Activated gamma-delta T cell treated with Interleukin-2 at 50 U/mL for 16 hours (primary cell): ENCODE results near the gene SPO11.
A peak's percentile ranks its signal among the peaks of the same experiment; 100 is the strongest.

ENCODE experiments used
- DNase-seq: peaks from one replicate; pipeline ENCODE4 v3.0.0-alpha.2; 2020

Gene SPO11

DNA sequence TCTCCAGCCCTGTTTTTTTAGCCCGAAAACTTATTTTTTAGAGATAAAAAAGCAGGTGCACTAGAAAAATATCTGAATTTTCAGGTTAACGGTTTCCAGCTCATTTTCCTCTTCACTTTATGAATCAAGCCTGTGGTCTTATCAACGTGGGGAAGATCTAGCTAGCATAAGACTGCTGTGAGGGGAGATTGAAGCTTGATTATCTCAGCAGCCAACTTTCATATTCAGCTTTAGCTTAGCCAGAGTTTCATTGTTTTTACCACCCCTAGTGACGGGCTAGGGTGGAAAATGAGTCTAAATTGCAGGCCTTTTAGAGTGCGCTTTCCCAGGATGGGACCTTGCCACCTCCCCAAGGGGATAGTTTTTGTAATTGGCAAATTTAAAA, 49.7 kb downstream of the SPO11 start:
- DNase-seq: no peak

DNA sequence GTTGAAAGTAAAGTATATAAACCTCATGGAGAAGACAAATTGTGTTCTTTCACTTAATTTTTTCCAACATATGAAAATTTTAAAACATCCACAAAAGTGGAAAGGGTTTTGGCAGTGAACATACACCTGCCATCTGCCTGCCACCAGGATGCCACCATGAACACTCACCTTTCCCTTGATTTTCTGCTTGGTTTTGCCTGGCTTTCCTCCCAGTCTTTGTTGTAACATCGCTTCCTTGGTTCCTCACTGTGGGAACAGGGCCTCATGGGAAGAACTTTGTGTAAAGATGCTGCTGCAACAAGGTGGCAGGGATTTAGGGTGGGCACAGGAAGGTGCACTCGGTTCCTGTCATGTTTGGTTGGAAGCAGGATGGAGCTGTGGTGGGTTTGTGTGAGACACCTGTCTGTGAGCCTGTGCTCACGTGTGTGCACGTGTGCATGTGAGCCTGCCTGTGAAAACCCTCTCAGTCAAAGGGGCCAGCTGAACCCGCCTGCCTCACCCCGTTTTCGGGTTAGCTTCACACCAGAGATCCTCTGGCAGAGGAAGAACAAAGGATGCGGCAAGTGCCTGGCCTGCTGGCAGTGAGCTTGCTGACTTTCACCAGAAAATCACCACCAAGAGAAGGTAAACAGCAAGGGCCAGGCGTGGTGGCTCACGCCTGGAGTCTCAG, 50.6 kb downstream of the SPO11 start:
- no peak for DNase-seq

DNA sequence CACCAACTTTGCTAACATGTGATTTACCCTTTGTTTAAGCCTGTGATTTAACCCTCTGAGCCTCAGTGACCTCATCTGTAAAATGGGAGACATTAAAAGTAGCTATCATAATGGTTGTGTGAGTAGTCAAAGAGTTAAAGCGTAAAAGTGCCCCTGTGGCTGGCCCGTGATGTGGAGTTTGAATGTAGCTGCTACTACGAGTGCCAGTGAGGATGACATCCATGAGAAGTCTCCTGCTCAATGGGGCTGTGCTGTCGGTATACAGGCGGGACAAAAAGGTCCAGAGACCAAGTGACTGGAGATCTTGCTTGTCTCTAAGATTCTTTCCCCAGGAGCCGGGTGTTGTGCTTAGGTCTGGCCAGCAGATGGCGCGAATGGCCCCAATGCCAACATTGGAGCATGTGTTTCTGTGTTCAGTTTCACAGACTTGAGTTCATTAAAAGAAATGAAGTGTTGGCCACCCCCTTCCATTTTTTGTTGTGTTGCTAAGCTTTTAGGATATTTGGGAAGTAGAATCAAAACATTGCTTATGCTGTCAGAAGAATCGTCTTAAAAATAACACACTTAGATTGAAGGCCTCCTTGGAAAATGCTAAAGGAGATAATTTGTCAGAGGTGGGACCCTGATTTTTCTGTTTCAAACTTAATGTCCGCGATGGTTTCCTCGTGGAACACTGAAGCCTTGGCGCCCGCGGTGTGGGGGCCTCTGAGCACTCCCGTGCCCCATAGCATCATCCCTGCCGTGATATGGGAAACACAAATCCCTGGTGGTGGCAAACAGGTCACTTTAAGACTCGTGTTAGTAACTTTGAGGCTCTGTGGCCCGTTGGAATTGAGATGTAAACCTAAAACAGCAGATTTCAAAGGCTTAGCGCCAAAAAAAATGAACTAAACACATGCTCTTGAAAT, 52.2 kb downstream of the SPO11 start:
- peak; percentile 88 for DNase-seq

DNA sequence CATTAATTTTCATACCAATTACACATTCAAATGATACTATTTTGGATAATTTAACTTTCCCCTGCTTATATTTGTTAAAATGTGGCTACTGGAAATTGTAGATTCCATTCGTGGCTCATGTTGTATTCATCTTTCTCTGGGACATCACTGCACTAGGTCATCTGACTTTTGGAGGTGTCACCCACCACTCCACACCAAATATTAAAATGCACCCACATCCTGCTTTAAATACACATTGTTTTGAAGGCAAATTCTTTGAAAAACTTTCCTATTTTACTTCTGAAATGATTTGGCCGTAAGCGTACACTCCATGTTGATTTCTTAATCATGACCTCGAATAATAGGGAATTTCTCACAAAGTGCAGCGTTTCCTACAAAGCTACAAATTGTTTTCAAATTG, 52.9 kb downstream of the SPO11 start:
- DNase-seq: no peak

DNA sequence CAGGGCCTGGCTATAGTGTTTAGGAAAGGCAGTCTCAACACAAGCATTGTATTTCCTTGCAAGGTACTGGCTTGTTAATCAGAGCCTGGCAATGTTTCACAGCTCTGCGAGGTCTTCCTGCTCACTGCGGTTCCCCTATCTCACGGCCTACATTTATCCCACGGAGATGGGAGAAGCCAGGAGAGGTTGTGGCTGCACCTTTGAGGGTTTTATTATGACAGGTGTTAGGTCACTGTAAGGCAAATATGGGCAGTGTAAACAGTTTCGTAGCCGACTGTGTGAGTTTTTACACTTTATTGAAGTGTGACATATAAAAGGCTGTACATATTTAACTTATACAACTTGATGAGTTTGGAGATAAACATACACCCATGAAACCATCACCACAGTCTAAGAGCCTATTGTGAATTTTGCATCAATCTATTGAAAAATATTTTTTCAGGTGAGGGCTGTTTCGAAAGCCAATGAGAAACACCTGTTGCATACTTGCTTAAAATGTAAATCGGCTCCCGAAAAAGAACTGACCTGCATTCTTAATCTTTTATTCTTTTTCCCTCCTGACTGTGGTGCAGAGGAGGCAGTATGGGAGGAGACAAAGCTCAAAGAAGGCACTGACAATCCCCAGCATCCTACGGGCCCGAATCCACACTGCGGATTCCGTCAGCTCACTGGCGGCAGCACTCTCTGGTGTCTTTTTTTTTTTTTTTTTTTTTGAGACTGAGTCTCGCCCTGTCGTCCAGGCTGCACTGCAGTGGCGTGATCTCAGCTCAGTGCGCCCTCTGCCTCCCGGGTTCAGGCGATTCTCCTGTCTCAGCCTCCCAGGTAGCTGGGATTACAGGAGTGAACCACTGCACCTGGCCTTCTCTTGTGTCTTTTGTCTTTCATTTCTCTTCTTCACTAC, 54.1 kb downstream of the SPO11 start:
- no peak for DNase-seq

DNA sequence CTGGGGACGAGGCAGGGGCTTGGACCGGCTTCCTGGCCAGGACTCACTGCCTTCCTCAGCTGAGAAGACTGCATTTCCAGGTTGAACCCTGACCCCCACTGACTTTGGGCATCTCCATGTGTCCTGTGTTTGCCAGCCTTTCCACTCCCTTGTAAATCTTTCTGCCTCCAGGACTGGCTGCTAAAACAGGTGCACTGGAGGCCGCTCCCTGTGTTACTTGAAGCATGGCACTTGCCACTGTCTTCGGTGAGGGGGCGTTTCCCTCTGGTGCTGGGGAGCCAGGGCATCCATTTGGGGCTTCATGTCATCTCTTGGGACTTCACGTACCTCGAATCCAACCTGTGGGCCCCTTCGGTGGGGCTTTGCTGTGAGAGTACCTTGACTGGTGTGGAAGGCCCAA, 54.9 kb downstream of the SPO11 start:
- no peak for DNase-seq

DNA sequence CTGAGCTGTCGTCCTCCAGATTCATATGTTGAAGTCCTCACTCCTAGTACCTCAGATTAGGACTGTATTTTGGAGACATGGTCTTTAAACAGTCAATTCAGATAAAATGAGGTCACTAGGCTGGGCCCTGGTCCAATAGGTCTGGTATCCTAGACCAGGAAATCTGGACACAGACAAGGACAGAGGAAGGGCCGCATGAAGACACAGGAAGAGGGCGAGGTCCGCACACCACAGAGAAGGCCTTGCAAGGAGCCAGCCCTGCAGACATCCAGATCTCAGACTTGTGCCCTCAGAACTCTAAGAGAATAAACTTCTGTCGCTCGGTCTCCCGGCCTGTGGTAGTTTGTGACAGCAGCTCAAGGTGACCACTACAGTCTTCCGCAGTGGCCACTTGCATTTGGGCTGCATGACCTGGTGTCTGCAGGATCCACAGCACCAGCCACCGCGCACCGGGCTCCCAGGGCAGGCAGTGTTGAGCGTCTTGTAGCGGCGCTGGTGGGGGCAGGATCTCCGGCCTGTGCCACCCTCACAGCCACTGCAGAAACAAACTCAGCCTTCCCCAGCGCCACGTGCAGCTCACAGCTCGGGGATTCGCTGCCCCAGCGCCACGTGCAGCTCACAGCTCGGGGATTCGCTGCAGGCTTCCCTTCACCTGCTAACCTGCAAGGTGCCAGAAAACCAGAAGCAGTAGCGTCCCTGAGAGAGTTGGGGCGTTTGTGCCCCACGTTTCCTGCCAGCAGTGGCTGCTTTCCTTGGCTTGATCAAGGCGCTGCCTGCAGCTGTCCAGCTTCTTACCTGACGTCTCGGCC, 55.6 kb downstream of the SPO11 start:
- no peak for DNase-seq

DNA sequence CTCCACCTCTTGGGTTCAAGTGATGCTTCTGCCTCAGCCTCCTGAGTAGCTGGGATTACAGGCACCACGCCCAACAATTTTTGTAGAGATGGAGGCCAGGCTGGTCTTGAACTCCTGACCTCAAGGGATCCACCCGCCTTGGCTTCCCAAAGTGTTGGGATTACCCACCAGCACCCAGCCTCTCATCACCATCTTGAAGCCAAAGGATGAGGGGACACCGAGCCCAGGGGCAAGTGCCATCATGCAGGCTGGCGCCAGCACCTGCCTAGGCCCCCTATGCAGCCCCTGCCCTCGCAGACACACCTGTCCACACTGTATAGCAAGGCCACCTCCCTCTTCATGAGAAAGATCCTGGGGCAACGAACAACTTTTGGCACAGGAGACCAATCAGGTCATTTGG, 56.3 kb downstream of the SPO11 start:
- no peak for DNase-seq

DNA sequence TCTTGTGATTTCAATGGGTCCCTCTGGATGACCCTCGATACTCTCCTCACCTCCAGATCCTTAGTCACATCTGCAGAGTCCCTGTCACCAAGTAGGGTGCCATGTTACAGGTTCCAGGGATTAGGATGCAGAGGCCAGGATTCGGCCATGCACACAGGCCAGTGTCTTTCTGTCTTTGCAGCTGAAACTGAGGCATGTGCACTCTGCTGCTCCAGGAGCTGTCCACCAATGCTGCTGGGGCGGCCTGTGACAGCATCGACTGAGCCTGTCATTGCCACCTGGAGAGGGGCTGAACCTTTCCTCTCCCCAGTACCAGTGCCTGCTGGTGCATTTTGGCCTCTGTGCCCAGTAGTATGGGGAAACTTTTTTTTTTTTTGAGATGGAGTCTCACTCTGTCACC, 57.2 kb downstream of the SPO11 start:
- DNase-seq: no peak

DNA sequence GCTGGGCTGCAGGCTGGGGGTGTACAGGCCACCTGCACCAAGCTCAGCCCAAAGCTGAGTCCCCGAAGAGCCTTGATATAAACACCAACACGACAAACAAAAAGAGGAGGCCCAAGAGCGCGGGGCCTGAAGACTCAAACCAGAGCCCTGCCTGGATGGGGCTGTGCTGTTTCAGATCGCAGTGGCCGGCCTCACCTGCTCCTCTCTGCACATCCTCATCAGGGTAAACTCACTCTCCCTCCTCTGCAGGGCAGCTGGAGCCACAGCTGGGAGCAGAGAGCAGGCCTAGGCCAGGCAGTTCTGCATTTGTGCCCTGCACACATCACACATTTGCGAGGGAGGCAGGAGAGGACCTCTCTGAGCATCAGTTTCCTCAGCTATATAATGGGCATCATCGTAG, 57.9 kb downstream of the SPO11 start:
- no peak for DNase-seq

DNA sequence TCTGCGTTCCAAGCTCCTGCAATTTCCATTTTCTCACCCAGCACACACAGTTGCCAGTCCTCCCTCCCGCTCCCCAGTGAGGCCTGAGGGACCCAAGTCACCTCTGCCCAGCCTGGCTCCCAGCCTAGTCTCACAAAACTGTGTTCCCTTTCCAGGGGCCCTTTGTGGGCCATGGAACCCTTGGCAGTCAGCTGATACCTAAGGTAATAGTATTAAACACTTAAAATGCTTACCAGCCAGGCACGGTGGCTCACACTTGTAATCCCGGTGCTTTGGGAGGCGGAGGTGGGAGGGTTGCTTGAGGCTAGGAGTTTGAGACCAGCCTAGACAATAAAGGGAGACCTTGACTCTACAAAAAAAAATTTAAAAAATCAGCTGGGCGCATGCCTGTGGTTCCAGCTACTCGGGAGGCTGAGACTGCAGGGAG, 58.4 kb downstream of the SPO11 start:
- DNase-seq: no peak

DNA sequence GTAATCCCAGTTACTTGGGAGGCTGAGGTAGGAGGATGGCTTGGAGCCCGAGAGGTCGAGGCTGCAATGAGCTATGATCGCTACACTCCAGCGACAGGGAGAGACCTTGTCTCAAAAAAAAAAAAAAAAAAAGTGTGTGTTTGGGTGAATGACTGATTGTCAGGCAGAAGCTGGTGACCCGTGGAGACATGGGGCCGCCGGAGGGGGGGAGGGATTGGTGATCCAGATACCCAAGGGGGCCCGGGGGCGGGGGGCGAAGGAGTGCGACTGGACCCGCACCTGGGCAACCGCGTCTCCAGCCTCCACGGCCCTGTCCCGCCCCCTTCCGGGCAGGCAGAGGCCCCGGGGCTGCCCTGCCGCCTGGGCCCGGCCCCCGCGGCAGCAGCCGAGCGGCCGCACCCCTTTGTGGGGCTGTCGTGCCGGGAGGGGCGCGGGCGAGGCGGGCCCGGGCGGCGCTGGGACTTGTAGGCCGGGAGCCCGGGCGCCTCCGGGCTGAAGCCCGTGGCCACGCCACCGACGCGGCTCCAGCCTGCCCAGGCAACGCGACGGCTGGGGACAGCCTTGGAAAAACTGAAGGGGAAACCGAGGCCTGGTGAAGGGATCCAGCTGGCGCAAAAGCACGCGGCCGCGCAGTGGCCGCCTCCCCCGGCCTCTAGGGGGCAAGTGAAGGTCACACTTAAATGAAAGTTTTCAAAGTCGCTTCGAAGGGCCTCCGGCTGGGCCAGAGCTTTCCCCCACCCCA, 59.5 kb downstream of the SPO11 start:
- peak; percentile 49 for DNase-seq

DNA sequence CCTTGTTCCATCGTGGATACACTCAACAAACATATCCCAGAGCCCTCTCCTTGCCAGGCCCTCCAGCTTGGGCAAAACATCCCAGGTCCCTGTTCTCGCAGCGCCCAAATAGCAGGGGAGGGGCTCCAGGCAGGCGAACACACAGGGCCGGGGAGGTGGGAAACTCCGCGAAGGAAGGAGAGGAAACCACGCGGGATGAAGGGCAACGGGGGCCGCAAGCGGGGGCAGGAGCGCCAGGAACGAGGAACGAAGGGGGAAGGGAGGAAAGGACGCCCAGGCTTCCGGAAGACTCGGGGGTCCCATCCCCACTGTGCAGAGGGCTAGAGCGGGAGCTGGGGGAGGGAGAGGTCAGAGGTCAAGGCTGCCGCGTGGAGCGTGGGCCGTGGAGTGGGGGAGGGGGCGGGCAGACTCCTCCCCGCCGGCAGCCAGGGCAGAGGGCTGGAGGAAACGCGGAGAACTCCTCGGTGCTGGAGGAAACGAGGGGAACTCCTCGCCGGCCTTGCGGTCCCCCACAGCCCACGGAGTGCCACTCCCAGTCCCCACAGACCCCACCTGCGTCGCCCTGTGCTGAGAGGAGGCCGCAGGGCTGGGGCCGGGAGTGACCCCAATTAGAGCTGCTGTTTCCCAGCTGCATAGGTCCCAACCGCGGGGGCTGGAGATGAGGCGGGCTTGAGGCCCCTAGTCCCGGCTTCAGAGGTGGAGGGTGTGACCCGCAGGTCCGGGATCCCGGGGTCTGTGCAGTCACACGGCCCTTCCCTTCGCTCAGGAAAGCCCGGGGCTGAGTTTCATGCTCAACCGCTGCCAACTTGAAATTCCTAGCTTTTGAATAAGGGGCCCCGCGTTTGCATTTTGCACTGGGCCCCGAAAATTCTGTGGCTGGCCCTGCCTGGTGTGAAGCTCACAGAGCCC, 60.3 kb downstream of the SPO11 start:
- peak; percentile 56 for DNase-seq

DNA sequence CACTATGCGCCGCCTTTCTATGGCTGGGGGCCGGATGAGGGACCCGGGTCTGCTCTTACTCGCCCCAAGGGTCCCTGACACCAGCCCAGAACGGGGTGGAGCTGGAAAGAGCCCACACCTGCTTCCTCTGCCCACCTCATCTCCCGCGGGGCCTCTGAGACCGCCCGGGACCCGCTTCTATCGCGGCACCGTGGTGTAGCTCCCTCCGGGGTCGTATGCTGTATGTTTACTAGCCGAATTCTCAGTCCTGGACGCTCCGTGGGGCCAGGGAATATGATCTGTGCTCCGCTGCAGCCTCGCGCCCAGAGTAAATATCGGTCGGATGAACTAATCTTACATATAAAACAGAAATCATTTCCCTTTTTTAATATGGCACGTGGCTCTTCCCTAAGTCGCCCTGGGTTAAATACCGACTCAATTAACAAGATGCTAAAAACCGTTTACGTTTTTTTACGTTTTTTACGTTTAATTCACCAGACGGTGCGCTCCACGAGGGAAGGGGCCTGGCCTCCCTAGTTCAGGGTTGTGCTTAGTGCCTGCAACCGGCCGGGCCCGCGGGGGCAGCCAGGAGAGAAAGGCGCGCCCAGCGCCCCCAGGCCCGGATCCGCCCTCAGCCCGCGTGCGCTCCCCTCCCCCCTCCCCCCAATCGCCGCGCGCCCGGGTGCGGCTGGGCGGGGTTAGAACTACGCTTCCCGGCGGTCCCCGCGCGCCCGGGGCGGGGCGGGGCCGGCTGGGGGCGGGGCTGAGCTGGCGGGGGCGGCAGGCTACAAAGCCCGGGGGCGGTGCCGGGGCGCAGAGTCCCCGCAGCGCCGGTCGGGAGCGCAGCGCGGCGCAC, 61.2 kb downstream of the SPO11 start, which contains the start of gene RBM38:
Gene RBM38, plus strand, starts transcription at position 793 of the 835 bp plus-strand sequence. CDS start 186 bp downstream, outside the sequence.
- DNase-seq: peak; percentile 65

DNA sequence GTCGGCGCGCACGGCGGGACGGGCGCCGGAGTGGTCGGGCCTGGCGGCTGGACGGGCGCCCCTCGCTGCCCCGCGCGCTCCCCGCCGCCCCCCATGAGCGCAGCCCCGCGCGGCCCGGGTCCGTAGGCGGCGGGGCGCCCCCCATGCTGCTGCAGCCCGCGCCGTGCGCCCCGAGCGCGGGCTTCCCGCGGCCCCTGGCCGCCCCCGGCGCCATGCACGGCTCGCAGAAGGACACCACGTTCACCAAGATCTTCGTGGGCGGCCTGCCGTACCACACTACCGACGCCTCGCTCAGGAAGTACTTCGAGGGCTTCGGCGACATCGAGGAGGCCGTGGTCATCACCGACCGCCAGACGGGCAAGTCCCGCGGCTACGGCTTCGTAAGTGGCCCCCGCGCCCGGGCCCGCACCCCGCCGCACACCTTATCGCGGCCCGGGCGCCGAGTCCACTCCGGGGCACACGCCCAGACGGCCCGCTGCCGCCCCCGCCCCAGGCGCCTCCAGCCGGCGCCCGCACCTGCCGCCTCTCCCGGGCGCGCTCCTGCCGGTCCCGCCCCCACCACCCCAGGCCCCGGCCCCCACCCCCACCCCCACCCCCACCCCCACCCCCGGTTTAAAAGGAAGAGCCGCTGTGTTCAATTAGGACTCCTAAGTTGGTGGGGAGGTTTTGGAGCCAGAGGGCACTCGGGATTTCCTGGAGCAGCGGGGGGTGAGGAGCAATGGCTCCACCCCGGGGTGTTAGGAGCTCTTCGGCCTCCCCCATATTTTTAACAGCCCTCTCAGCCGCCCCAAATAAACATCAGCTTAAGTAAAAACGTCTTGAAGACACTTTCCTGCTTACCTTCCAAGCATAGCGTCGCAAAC, 62.1 kb downstream of the SPO11 start:
- DNase-seq: no peak

DNA sequence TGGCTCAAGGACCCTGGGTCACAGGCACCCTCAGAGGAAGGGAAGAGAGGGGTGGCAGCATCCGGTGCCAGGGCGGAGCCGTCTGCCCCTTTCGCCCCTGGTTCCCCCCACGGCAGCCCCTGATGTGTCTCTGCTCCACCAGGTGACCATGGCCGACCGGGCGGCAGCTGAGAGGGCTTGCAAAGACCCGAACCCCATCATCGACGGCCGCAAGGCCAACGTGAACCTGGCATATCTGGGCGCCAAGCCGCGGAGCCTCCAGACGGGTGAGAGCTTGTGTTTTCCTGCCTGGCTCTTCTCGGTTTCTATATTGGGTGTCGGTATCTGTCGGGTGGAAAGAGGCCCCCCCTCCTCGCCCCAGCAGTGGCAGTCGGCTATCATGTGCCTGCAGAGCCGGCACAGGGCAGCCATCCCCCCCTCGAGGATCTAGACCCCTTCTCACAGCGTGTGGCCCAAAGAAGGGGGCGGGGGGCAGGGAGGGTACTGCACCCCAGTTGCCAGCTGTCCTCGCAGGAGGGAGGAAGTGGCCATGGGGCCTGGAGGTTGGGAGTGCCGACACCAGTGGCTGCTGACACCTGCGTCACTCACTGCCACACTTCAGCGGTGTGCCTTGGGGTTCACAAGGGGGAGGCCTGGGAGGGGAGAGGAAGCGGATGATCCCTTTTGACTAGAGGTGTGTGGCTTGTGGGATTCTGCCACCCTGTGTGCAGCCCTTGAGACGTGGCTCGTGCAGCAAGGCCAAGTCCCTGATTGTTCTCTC, 63.1 kb downstream of the SPO11 start:
- peak; percentile 85 for DNase-seq
